Fibroblast of lung (primary cell): ENCODE data around the gene FAS. TPM values are rescaled to one million over a fixed set of nuclear protein-coding genes. Genes with fewer than 3 reads are reported as not detected.
A peak's percentile ranks its signal among the peaks of the same experiment; 100 is the strongest.
"Not testable (repeated sequence)": the region's sequence is repeated elsewhere in the genome, so short reads cannot be mapped to it uniquely, and the experiment has no call there.

Experiments
- DNase-seq, 2 donors: peaks; one replicate each; pipeline versions ENCODE4 v3.0.0 to v3.0.0-alpha.2; 2010; ENCODE audit warnings: low read depth in 2 of 2
- H2AFZ ChIP-seq: 2 replicates; pipeline ENCODE4 v1.5.1; 2012; ENCODE audit warnings: low read length, control low read depth, inconsistent platforms
- H3K27ac ChIP-seq: 2 replicates; pipeline ENCODE4 v1.5.1; 2011; ENCODE audit warnings: low read length, control low read depth; ENCODE audit not compliant: insufficient read depth
- H3K27me3 ChIP-seq: 2 replicates; pipeline ENCODE4 v1.5.1; 2011; ENCODE audit warnings: mild to moderate bottlenecking, low read length; ENCODE audit not compliant: control insufficient read depth, insufficient read depth
- H3K36me3 ChIP-seq: 2 replicates; pipeline ENCODE4 v1.5.1; 2011; ENCODE audit warnings: low read length; ENCODE audit not compliant: control insufficient read depth, insufficient read depth
- H3K4me1 ChIP-seq: 2 replicates; pipeline ENCODE4 v1.5.1; 2011; ENCODE audit warnings: low read length; ENCODE audit not compliant: control insufficient read depth, insufficient read depth; ENCODE audit errors: extremely low read depth
- H3K4me2 ChIP-seq: 2 replicates; pipeline ENCODE4 v1.5.1; 2011; ENCODE audit warnings: low read length, control low read depth; ENCODE audit not compliant: insufficient read depth; ENCODE audit errors: extremely low read depth
- H3K4me3 ChIP-seq, 4 experiments: fragments of 200-600 bp in 1 of 4; sonication (generic) in 1 of 4; replicated peaks in 1 of 4; 2 replicates each; pipeline ENCODE4 v1.5.1; 2011 to 2016; ENCODE audit warnings: low read length in 4 of 4, low read depth in 3 of 4, mild to moderate bottlenecking in 3 of 4, control low read depth in 2 of 4, inconsistent platforms in 1 of 4, mixed read lengths in 1 of 4; ENCODE audit not compliant: insufficient read depth in 1 of 4; ENCODE audit errors: control extremely low read depth in 1 of 4
- H3K79me2 ChIP-seq: 2 replicates; pipeline ENCODE4 v1.5.1; 2012; ENCODE audit warnings: mild to moderate bottlenecking, low read length, inconsistent platforms; ENCODE audit not compliant: control insufficient read depth, insufficient read depth
- H3K9ac ChIP-seq: 2 replicates; pipeline ENCODE4 v1.5.1; 2011; ENCODE audit warnings: mild to moderate bottlenecking, low read length, control low read depth; ENCODE audit not compliant: insufficient read depth
- H3K9me3 ChIP-seq: 2 replicates; pipeline ENCODE4 v1.5.1; 2012; ENCODE audit warnings: low read depth, low read length; ENCODE audit not compliant: control insufficient read depth, insufficient read depth
- H4K20me1 ChIP-seq: 2 replicates; pipeline ENCODE4 v1.5.1; 2011; ENCODE audit warnings: low read length; ENCODE audit not compliant: control insufficient read depth, insufficient read depth; ENCODE audit errors: extremely low read depth
- CTCF ChIP-seq, 2 donors: IDR thresholded peaks in 1 of 2; conservative IDR thresholded peaks in 1 of 2; 1 replicate in 1 of 2; 2 replicates in 1 of 2; pipeline ENCODE4 v1.5.1; 2011 to 2012; ENCODE audit warnings: low read length in 2 of 2, control low read depth in 1 of 2, inconsistent platforms in 1 of 2, low read depth in 1 of 2, mild to moderate bottlenecking in 1 of 2
- EZH2 ChIP-seq: IDR thresholded peaks from 2 replicates; pipeline ENCODE4 v1.5.1; 2012; ENCODE audit warnings: low read length, control low read depth, mild to moderate bottlenecking; ENCODE audit errors: missing control alignments
- polyA plus RNA-seq, 2 donors: library from polyadenylated mRNA; depleted of rRNA in 1 of 2; stranded (reverse) in 1 of 2; unstranded in 1 of 2; fragments of >200 nt; gene quantifications; 2 replicates each; pipeline ENCODE4 v1.2.1, GENCODE V29; 2011 to 2012; ENCODE audit warnings: missing spikeins in 1 of 2
- total RNA-seq: library from RNA; depleted of rRNA; stranded (reverse); fragments of >200 nt; gene quantifications from 2 replicates; pipeline ENCODE4 v1.2.1, GENCODE V29; 2014

FAS gene
- total and polyA plus RNA-seq, 2 donors (not counting 1 experiment from before 2014, with no cell fraction given) = 77.8 to 124 TPM

GRCh38 chr10:89019569-89020327 is 29.1 kb downstream of the FAS start:
- Histone ChIP-seq H3K79me2 (no peaks in the 10 kb centered on the region), H3K36me3 (peaks cover 3% of the 10 kb centered on the region), H3K9me3 (no peaks in the 10 kb centered on the region), H3K27ac (no peak overlapping the region), H3K4me2 (no peak overlapping the region), H3K9ac (no peak overlapping the region), H3K4me1 (no peaks in the 10 kb centered on the region), H3K27me3 (no peaks in the 10 kb centered on the region), H2AFZ (no peak overlapping the region), H3K4me3 (no peak overlapping the region), H4K20me1 (no peaks in the 10 kb centered on the region)
- TF ChIP-seq CTCF (conservative IDR thresholded peaks at IDR 0.05 in 1 of 2, IDR thresholded peaks at IDR 0.05 in 1 of 2; ENCODE audit: low read depth in 1 of 2, low read length in 2 of 2) (no peak), EZH2 (no peak)
- DNase-seq = no peak

GRCh38 chr10:89021526-89021925 is 30.9 kb downstream of the FAS start:
- not testable (repeated sequence) for H3K4me2 ChIP-seq, H3K27me3 ChIP-seq, H3K9ac ChIP-seq, H3K79me2 ChIP-seq, H4K20me1 ChIP-seq, H3K27ac ChIP-seq, H3K36me3 ChIP-seq, H3K4me1 ChIP-seq, H3K9me3 ChIP-seq, H3K4me3 ChIP-seq, H2AFZ ChIP-seq
- DNase-seq = peak; percentile 31 to 47

DNA sequence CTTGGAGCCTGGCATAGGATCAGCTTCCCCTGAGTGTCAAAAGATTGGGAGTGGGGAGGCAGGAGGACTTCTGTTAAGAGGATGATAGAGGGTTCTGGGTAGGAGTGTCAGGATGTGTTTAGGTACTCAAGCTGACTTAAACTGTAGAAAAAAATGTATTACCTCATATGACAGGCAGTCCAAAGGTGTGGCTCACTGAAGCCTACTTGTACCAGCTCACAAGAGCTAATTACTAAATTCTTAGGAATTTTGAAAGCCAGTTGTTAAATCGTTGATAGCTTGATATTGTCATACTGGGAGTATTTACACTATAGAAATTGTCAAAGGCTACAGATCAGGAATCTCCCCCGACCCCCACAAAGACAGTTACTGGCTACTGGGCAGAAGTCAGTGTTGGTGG is 32.1 kb downstream of the FAS start:
- H3K9me3 ChIP-seq = no peaks in the 10 kb centered on the region
- peaks cover 3% of the 10 kb centered on the region for H3K36me3 ChIP-seq
- no peak for TF ChIP-seq CTCF (conservative IDR thresholded peaks at IDR 0.05 in 1 of 2, IDR thresholded peaks at IDR 0.05 in 1 of 2; ENCODE audit: low read depth in 1 of 2, low read length in 2 of 2)
- no peak for TF ChIP-seq EZH2
- H4K20me1 ChIP-seq = no peaks in the 10 kb centered on the region
- no peak overlapping the region for H2AFZ ChIP-seq
- no peaks in the 10 kb centered on the region for H3K27me3 ChIP-seq
- no peak overlapping the region for H3K4me2 ChIP-seq
- H3K4me3 ChIP-seq = no peak overlapping the region
- H3K4me1 ChIP-seq = no peaks in the 10 kb centered on the region
- DNase-seq = peak in 1 of 2 donors; percentile 34
- no peaks in the 10 kb centered on the region for H3K79me2 ChIP-seq
- no peak overlapping the region for H3K27ac ChIP-seq
- H3K9ac ChIP-seq = no peak overlapping the region
